Measurements from ENCODE around the gene KDM6A. TPM values are rescaled to one million over a fixed set of nuclear protein-coding genes. Genes with fewer than 3 reads are reported as not detected.

The KDM6A gene
- total RNA-seq, 2 donors from 2014 or later: 16.9 to 18.2 TPM

DNA sequence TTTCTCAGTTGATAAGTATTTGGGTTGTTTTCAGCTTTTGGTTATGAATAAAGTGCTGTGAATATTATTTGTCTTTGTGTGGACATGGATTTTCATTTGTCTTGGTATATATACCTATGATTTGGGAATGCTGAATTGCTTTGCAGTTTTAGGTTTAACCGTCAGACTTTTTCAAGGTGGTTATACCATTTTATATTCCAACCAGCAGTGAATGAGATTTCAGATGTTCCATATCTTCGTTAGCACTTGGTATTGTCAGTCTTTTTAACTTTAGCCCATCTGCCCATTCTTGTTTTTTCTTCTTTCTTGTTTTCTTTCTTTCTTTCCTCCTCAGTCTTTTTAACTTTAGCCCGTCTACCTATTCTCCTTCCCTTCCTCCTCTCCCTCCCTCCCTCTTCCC, 106.0 kb downstream of the KDM6A start:
- Histone ChIP-seq H3K27me3 (no peaks in the 10 kb centered on the region), H3K27ac (no peak overlapping the region), H3K4me1 (no peaks in the 10 kb centered on the region), H3K9me3 (peaks cover 4 to 7% of the 10 kb centered on the region in 2 donors), H3K4me3 (no peak overlapping the region), H3K36me3 (no peaks in the 10 kb centered on the region)
- no peak for DNase-seq (ENCODE audit: low spot score)
- TF ChIP-seq, protein P1, sequence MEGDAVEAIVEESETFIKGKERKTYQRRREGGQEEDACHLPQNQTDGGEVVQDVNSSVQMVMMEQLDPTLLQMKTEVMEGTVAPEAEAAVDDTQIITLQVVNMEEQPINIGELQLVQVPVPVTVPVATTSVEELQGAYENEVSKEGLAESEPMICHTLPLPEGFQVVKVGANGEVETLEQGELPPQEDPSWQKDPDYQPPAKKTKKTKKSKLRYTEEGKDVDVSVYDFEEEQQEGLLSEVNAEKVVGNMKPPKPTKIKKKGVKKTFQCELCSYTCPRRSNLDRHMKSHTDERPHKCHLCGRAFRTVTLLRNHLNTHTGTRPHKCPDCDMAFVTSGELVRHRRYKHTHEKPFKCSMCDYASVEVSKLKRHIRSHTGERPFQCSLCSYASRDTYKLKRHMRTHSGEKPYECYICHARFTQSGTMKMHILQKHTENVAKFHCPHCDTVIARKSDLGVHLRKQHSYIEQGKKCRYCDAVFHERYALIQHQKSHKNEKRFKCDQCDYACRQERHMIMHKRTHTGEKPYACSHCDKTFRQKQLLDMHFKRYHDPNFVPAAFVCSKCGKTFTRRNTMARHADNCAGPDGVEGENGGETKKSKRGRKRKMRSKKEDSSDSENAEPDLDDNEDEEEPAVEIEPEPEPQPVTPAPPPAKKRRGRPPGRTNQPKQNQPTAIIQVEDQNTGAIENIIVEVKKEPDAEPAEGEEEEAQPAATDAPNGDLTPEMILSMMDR (IDR thresholded peaks at IDR 0.05): no peak

DNA sequence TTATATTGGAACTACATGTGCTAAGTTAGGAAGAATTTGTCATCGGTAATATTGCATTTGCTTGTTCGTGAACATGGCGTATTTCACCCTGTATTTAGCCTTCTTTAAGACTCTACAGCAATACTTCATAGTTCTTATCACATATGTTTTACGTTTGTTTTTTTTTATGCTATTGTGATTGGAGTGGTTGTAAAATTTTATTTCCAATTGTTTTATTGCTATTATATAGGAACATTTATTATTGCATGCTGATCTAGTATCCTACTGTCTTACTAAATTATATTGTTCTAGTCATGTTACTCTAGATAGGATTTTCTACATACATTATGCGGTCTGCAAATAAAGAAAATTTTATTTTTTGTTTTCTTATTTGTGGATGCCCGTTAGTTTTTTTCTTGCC, 107.4 kb downstream of the KDM6A start:
- TF ChIP-seq, protein P1 (IDR thresholded peaks at IDR 0.05): no peak
- Histone ChIP-seq H3K27me3 (no peaks in the 10 kb centered on the region), H3K4me3 (no peak overlapping the region), H3K36me3 (no peaks in the 10 kb centered on the region), H3K4me1 (no peaks in the 10 kb centered on the region), H3K27ac (no peak overlapping the region), H3K9me3 (peaks cover 4 to 6% of the 10 kb centered on the region in 2 donors)
- no peak for DNase-seq (ENCODE audit: low spot score)

DNA sequence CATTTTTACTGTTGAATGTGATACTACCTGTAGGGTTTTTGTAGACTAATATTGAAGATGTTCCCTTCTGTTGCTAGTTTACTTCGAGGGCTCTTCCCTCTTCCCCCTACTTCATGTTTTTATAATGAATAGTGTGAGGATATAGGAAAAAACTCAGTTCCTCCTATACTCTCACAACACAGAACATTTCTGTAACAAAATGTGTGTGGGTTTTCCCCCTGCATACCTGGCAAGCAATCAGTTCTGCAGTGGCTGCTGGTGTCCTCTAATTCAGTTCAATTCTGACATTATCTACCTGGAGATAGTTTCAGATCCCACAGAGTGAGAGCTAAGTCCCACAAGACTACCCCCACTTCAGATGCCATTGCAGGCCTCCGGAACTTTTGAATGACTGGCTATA, 107.9 kb downstream of the KDM6A start:
- no peak overlapping the region for H3K27ac ChIP-seq
- H3K4me3 ChIP-seq: no peak overlapping the region
- no peaks in the 10 kb centered on the region for H3K36me3 ChIP-seq
- H3K9me3 ChIP-seq: peaks cover 3 to 6% of the 10 kb centered on the region in 2 donors
- TF ChIP-seq, protein P1 (IDR thresholded peaks at IDR 0.05): no peak
- H3K27me3 ChIP-seq: no peaks in the 10 kb centered on the region
- DNase-seq (ENCODE audit: low spot score): no peak
- H3K4me1 ChIP-seq: no peaks in the 10 kb centered on the region

DNA sequence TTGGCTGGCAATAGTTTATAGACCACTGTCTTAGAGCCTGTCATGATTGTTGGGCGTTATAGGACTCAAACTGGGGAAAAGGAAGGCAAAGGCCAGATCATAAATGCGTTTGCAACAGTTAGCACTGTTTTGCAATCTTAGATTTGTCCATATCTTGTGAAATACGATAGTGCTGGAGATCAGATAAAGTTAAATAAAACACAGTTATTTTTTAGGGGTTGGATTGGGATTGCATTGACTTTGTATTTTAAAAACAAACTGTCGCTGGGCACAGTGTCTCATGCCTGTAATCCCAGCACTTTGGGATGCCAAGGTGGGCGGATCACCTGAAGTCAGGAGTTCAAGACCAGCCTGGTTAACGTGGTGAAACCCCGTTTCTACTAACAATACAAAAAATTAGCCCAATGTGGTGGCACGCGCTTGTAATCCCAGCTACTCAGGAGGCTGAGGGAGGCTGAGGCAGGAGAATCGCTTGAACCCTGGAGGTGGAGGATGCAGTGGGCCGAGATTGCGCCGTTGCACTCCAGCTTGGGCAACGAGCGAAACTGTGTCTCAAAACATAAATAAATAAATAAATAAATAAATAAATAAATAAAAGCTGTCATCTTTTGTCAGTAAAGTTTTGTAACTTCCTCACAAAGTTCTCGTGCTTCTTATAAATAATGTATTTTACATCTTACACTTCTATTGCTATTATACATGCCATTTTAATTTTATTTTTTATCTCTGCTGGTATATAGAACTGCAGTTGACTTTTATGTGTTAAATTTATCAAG, 117.2 kb downstream of the KDM6A start:
- Histone ChIP-seq H3K27me3 (no peaks in the 10 kb centered on the region), H3K36me3 (no peaks in the 10 kb centered on the region), H3K9me3 (no peaks in the 10 kb centered on the region), H3K4me1 (no peaks in the 10 kb centered on the region), H3K4me3 (no peak overlapping the region), H3K27ac (no peak overlapping the region)
- DNase-seq (ENCODE audit: low spot score): no peak
- TF ChIP-seq, protein P1 (IDR thresholded peaks at IDR 0.05): no peak

GRCh38 chrX:44992775-44993174, 119.8 kb downstream of the KDM6A start:
- Histone ChIP-seq H3K36me3 (no peaks in the 10 kb centered on the region), H3K9me3 (no peaks in the 10 kb centered on the region), H3K4me3 (no peak overlapping the region), H3K4me1 (peaks cover 0 to 11% of the 10 kb centered on the region in 2 donors), H3K27ac (no peak overlapping the region), H3K27me3 (no peaks in the 10 kb centered on the region)
- no peak for DNase-seq (ENCODE audit: low spot score)
- TF ChIP-seq, protein P1 (IDR thresholded peaks at IDR 0.05): no peak

DNA sequence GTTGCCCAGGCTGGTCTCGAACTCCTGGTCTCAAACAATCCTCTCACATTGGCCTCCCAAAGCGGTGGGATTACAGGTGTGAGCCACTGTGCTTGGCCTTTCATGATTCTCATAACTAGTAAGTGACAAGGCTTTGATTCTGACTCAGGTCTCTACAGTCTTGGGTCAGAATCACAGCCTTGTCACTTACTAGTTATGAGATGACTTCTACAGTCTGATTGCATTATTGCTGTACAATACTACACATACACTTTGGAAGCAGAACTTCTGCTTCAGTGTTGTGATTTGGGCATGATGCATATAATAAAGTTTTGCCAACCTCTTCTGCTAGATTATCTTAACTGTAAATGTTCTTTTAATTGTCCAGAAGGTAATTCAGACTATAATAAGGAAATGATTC, 123.3 kb downstream of the KDM6A start:
- TF ChIP-seq, protein P1 (IDR thresholded peaks at IDR 0.05): no peak
- no peak overlapping the region for H3K27ac ChIP-seq
- H3K27me3 ChIP-seq: no peaks in the 10 kb centered on the region
- no peak for DNase-seq (ENCODE audit: low spot score)
- no peak overlapping the region for H3K4me3 ChIP-seq
- H3K9me3 ChIP-seq: no peaks in the 10 kb centered on the region
- H3K36me3 ChIP-seq: no peaks in the 10 kb centered on the region
- H3K4me1 ChIP-seq: peaks cover 0 to 28% of the 10 kb centered on the region in 2 donors
